DOHH2 (cell line): ENCODE results near the gene EIF3M.

ENCODE experiments used
- CTCF ChIP-seq: fragments of 200-600 bp; sonication (generic); IDR thresholded peaks from one replicate; pipeline ENCODE4 v1.5.1; 2014; ENCODE audit warnings: antibody characterized with exemption, mild to moderate bottlenecking, low read depth, low read length; ENCODE audit not compliant: poor library complexity, severe bottlenecking
- EZH2phosphoT487 ChIP-seq: fragments of 200-600 bp; sonication (generic); IDR thresholded peaks from 2 replicates; pipeline ENCODE4 v1.6.1; 2017; ENCODE audit warnings: borderline replicate concordance, mild to moderate bottlenecking, antibody characterized with exemption, low read length, moderate library complexity, mixed read lengths

GRCh38 chr11:32616903-32617302, 33.3 kb downstream of the EIF3M start:
- TF ChIP-seq CTCF (no peak), EZH2phosphoT487 (no peak)
